Thoracic aorta (tissue), 2 donors: ENCODE results near the gene MDGA2. TPM values are rescaled to one million over a fixed set of nuclear protein-coding genes. Genes with fewer than 3 reads are reported as not detected.

ENCODE experiments used
- ATAC-seq: fragments of 150-250 bp; one replicate; pipeline ENCODE4 v1.8.0; 2017; ENCODE audit warnings: low read depth; ENCODE audit not compliant: insufficient number of reproducible peaks, low FRiP score
- DNase-seq: peaks from one replicate; pipeline ENCODE4 v3.0.0-alpha.2; 2020; ENCODE audit warnings: low spot score
- H3K27ac ChIP-seq, 2 donors: fragments of 200-600 bp; sonication (generic); 1 replicate in 1 of 2; 2 replicates in 1 of 2; pipeline ENCODE4 v1.5.1; 2016; ENCODE audit warnings: mild to moderate bottlenecking in 2 of 2, moderate library complexity in 2 of 2
- H3K27me3 ChIP-seq: fragments of 200-600 bp; sonication (generic); replicated peaks from 2 replicates; pipeline ENCODE4 v1.6.0; 2016; ENCODE audit warnings: mild to moderate bottlenecking; ENCODE audit not compliant: insufficient read depth
- H3K36me3 ChIP-seq: fragments of 200-600 bp; sonication (generic); one replicate; pipeline ENCODE4 v1.5.1; 2016
- H3K4me1 ChIP-seq, 2 donors: fragments of 200-600 bp; sonication (generic); 1 replicate in 1 of 2; 2 replicates in 1 of 2; pipeline versions ENCODE4 v1.5.1 to v1.6.0; 2016; ENCODE audit warnings: low read depth in 2 of 2, mild to moderate bottlenecking in 1 of 2; ENCODE audit not compliant: control insufficient read depth in 1 of 2
- H3K4me3 ChIP-seq: fragments of 200-600 bp; sonication (generic); 2 replicates; pipeline ENCODE4 v1.5.1; 2016; ENCODE audit warnings: mild to moderate bottlenecking
- H3K9me3 ChIP-seq: fragments of 200-600 bp; sonication (generic); 2 replicates; pipeline ENCODE4 v1.5.1; 2016
- CTCF ChIP-seq: fragments of 200-600 bp; sonication (generic); IDR thresholded peaks from one replicate; pipeline ENCODE4 v1.5.1; 2019; ENCODE audit warnings: antibody characterized with exemption
- total RNA-seq, 2 donors: library from RNA; depleted of rRNA; stranded (reverse); fragments of >200 nt; gene quantifications; one replicate each; pipeline versions ENCODE4 v1.1.0 to v1.2.3, GENCODE V29; 2016

Gene MDGA2
- total RNA-seq, 2 donors from 2014 or later, result not detected

DNA sequence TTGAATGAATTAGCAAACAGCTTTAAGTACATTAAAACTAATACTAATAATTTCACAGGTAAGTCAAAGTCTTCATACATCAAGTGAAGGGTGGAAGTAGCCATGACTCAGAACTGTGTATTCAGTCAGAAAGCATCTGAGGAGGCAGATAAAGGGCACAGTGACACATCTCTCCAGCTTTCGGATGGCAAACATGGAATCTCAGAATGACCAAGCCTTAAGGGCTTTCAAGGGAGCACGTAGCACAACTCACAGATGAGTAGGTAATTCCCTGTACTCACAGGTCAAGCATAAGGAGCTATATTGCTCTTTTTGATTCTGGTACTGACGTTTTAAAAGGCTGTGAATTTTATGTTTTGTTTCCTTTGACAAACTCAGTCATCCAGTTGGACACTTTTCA lies 56.0 kb downstream of the MDGA2 start:
- Histone ChIP-seq H3K27ac (no peak overlapping the region), H3K36me3 (no peaks in the 10 kb centered on the region), H3K9me3 (no peaks in the 10 kb centered on the region), H3K4me3 (no peak overlapping the region), H3K4me1 (no peaks in the 10 kb centered on the region), H3K27me3 (no peaks in the 10 kb centered on the region)
- DNase-seq (no peak), ATAC-seq (no peak)
- TF ChIP-seq CTCF, result no peak

- no peaks in the 10 kb centered on the region for H3K9me3 ChIP-seq
- H3K4me3 ChIP-seq, result no peak overlapping the region
- no peak for DNase-seq
- H3K36me3 ChIP-seq, result no peaks in the 10 kb centered on the region
- no peaks in the 10 kb centered on the region for H3K4me1 ChIP-seq
- no peak for TF ChIP-seq CTCF
- H3K27ac ChIP-seq, result no peak overlapping the region
- H3K27me3 ChIP-seq, result no peaks in the 10 kb centered on the region
- no peak for ATAC-seq
Measured at GRCh38 chr14:47606566-47606965, 68.8 kb downstream of the MDGA2 start.

- H3K27me3 ChIP-seq, result no peaks in the 10 kb centered on the region
- H3K27ac ChIP-seq, result no peak overlapping the region
- no peaks in the 10 kb centered on the region for H3K4me1 ChIP-seq
- no peak overlapping the region for H3K4me3 ChIP-seq
- H3K36me3 ChIP-seq, result no peaks in the 10 kb centered on the region
- no peaks in the 10 kb centered on the region for H3K9me3 ChIP-seq
- DNase-seq (no peak), ATAC-seq (no peak)
- TF ChIP-seq CTCF, result no peak
Measured at GRCh38 chr14:47596860-47597259, 78.5 kb downstream of the MDGA2 start.

- ATAC-seq, result no peak
- no peaks in the 10 kb centered on the region for H3K9me3 ChIP-seq
- H3K36me3 ChIP-seq, result no peaks in the 10 kb centered on the region
- H3K27ac ChIP-seq, result no peak overlapping the region
- no peaks in the 10 kb centered on the region for H3K27me3 ChIP-seq
- H3K4me3 ChIP-seq, result no peak overlapping the region
- TF ChIP-seq CTCF, result no peak
- no peak for DNase-seq
- no peaks in the 10 kb centered on the region for H3K4me1 ChIP-seq
Measured at GRCh38 chr14:47596232-47596631, 79.2 kb downstream of the MDGA2 start.

DNA sequence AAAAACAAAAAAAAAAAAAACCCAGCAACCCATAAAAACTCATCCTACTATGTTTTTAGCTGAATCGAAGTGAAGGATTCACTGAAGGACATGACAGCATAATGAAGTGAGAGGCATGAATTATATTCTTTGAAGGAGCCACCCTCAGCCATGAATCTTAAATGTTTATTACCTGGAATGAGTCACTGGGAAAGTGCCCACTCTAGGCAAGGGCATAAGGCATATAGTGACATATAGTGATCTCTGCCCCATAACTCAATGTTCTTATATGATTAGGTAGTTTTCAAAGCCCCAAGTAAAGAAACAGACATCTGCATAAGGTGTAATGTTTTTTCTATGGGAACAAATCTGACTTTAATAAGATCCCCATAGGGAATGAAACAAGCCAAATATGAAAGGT lies 79.9 kb downstream of the MDGA2 start:
- H3K4me1 ChIP-seq, result no peaks in the 10 kb centered on the region
- ATAC-seq, result no peak
- no peaks in the 10 kb centered on the region for H3K27me3 ChIP-seq
- H3K36me3 ChIP-seq, result no peaks in the 10 kb centered on the region
- H3K27ac ChIP-seq, result no peak overlapping the region
- TF ChIP-seq CTCF, result no peak
- no peak for DNase-seq
- no peaks in the 10 kb centered on the region for H3K9me3 ChIP-seq
- H3K4me3 ChIP-seq, result no peak overlapping the region
